CD14-positive monocyte (primary cell): ENCODE data around the gene UPP1. TPM values are rescaled to one million over a fixed set of nuclear protein-coding genes. Genes with fewer than 3 reads are reported as not detected.

Experiments
- DNase-seq, 3 donors: peaks; one replicate each; pipeline ENCODE4 v3.0.0-alpha.2; 2011 to 2022
- H2AFZ ChIP-seq: 2 replicates; pipeline ENCODE4 v1.6.0; 2012; ENCODE audit warnings: mild to moderate bottlenecking, low read depth, low read length, inconsistent platforms; ENCODE audit not compliant: insufficient read depth, poor library complexity, severe bottlenecking
- H3K27ac ChIP-seq, 2 donors: 1 replicate in 1 of 2; 2 replicates in 1 of 2; pipeline ENCODE4 v1.5.1; 2012 to 2013; ENCODE audit warnings: low read length in 2 of 2, control low read depth in 1 of 2, inconsistent platforms in 1 of 2, low read depth in 1 of 2, mild to moderate bottlenecking in 1 of 2
- H3K27me3 ChIP-seq, 2 donors: one replicate each; pipeline versions ENCODE4 v1.6.0 to v1.6.1; 2011 to 2013; ENCODE audit warnings: low read length in 2 of 2; ENCODE audit not compliant: control insufficient read depth in 2 of 2, insufficient read depth in 2 of 2
- H3K36me3 ChIP-seq, 2 donors: replicated peaks in 1 of 2; 1 replicate in 1 of 2; 2 replicates in 1 of 2; pipeline versions ENCODE4 v1.5.1 to v1.6.1; 2012 to 2013; ENCODE audit warnings: low read length in 2 of 2, control low read depth in 1 of 2, inconsistent platforms in 1 of 2, mild to moderate bottlenecking in 1 of 2; ENCODE audit not compliant: insufficient read depth in 2 of 2, control insufficient read depth in 1 of 2
- H3K4me1 ChIP-seq, 2 donors: 1 replicate in 1 of 2; 2 replicates in 1 of 2; pipeline versions ENCODE4 v1.5.1 to v1.6.1; 2012 to 2013; ENCODE audit warnings: low read length in 2 of 2, control low read depth in 1 of 2, inconsistent platforms in 1 of 2, mild to moderate bottlenecking in 1 of 2, moderate library complexity in 1 of 2; ENCODE audit not compliant: insufficient read depth in 2 of 2, control insufficient read depth in 1 of 2
- H3K4me2 ChIP-seq: replicated peaks from 2 replicates; pipeline ENCODE3; 2012; ENCODE audit warnings: low read length, moderate library complexity, mild to moderate bottlenecking; ENCODE audit not compliant: poor library complexity, severe bottlenecking; ENCODE audit errors: extremely low read depth
- H3K4me3 ChIP-seq, 3 experiments: fragments of 200-600 bp in 1 of 3; sonication (generic) in 1 of 3; replicated peaks in 1 of 3; 1 replicate in 2 of 3; 2 replicates in 1 of 3; pipeline ENCODE4 v1.5.1; 2011 to 2013; ENCODE audit warnings: low read length in 3 of 3, mild to moderate bottlenecking in 3 of 3, control low read depth in 2 of 3, low read depth in 2 of 3, inconsistent platforms in 1 of 3, moderate library complexity in 1 of 3
- H3K79me2 ChIP-seq: 2 replicates; pipeline ENCODE4 v1.6.0; 2012; ENCODE audit warnings: mild to moderate bottlenecking, control low read depth, inconsistent platforms, low read length, moderate library complexity; ENCODE audit not compliant: insufficient read depth
- H3K9ac ChIP-seq: 2 replicates; pipeline ENCODE4 v1.6.0; 2017; ENCODE audit warnings: low read length, mild to moderate bottlenecking; ENCODE audit not compliant: insufficient read depth, poor library complexity, severe bottlenecking
- H3K9me3 ChIP-seq, 2 donors: replicated peaks in 1 of 2; 1 replicate in 1 of 2; 2 replicates in 1 of 2; pipeline versions ENCODE4 v1.5.1 to v1.6.1; 2012 to 2013; ENCODE audit warnings: low read length in 2 of 2, control low read depth in 1 of 2; ENCODE audit not compliant: control insufficient read depth in 1 of 2, insufficient read depth in 1 of 2
- H4K20me1 ChIP-seq: 2 replicates; pipeline ENCODE4 v1.6.0; 2012; ENCODE audit warnings: mild to moderate bottlenecking, low read length, control low read depth, moderate library complexity; ENCODE audit not compliant: insufficient read depth
- H3K27ac Mint-ChIP-seq, 7 donors: one replicate each; pipeline ENCODE4 v1.8.0; 2020; ENCODE audit warnings: mild to moderate bottlenecking in 7 of 7, mixed read lengths in 7 of 7, moderate library complexity in 6 of 7, inconsistent platforms in 2 of 7
- H3K27me3 Mint-ChIP-seq, 3 donors: one replicate each; pipeline ENCODE4 v1.8.0; 2021 to 2022; ENCODE audit warnings: low read depth in 3 of 3, mild to moderate bottlenecking in 3 of 3, mixed read lengths in 3 of 3, moderate library complexity in 3 of 3, inconsistent platforms in 1 of 3
- H3K36me3 Mint-ChIP-seq, 2 donors: one replicate each; pipeline ENCODE4 v1.8.0; 2020; ENCODE audit warnings: mixed read lengths in 2 of 2, inconsistent platforms in 1 of 2, mild to moderate bottlenecking in 1 of 2
- H3K4me1 Mint-ChIP-seq: one replicate; pipeline ENCODE4 v1.8.0; 2020; ENCODE audit warnings: mild to moderate bottlenecking, mixed read lengths
- H3K4me3 Mint-ChIP-seq, 2 donors: one replicate each; pipeline ENCODE4 v1.8.0; 2020; ENCODE audit warnings: mild to moderate bottlenecking in 2 of 2, mixed read lengths in 2 of 2, moderate library complexity in 1 of 2
- H3K9me3 Mint-ChIP-seq, 7 donors: one replicate each; pipeline ENCODE4 v1.8.0; 2020 to 2022; ENCODE audit warnings: mixed read lengths in 7 of 7, mild to moderate bottlenecking in 6 of 7, moderate library complexity in 6 of 7, inconsistent platforms in 2 of 7
- CTCF ChIP-seq: fragments of 200-600 bp; IDR thresholded peaks from one replicate; pipeline ENCODE4 v1.8.0; 2022; ENCODE audit warnings: antibody characterized with exemption, mild to moderate bottlenecking
- WGBS: methylation state at CpG from one replicate; pipeline ENCODE4 v1.1.5; 2013; ENCODE audit warnings: missing lambda C conversion rate; ENCODE audit not compliant: insufficient coverage; 5-methylcytosine and 5-hydroxymethylcytosine counted together
- intact Hi-C, 2 donors: fragments of 100-400 bp; cut with micrococcal nuclease; formaldehyde crosslinking; loops; one replicate each; pipeline versions ENCODE4 v1.15.0 to v1.15.1; 2023
- polyA plus RNA-seq, 3 donors: library from polyadenylated mRNA; depleted of rRNA in 1 of 3; unstranded in 2 of 3; stranded (reverse) in 1 of 3; fragments of 300-500 nt in 2 of 3; fragments of >200 nt in 1 of 3; fragmentation: Illumina TruSeq in 2 of 3; gene quantifications; 1 replicate in 2 of 3; 2 replicates in 1 of 3; pipeline ENCODE4 v1.2.3, GENCODE V29; 2012 to 2021

Gene UPP1
- polyA plus RNA-seq, 3 donors, result 109 to 212 (median 129) TPM

- no peak overlapping the region for H2AFZ ChIP-seq
- peaks cover 14% of the 10 kb centered on the region for H4K20me1 ChIP-seq
- no peaks in the 10 kb centered on the region for H3K9me3 ChIP-seq
- no peaks in the 10 kb centered on the region for H3K27me3 ChIP-seq
- H3K36me3 ChIP-seq, result peaks cover 0 to 2% of the 10 kb centered on the region in 2 donors
- intact Hi-C loops, result loop anchor here in 1 of 2 donors (5.0 kb wide), 2 partner anchors 48 to 108 kb away; partner anchors contain the start of genes C7orf57 and HUS1
- peak overlapping the region; percentile 69 to 99 for H3K27ac ChIP-seq
- peak overlapping the region; percentile 25 for H3K4me2 ChIP-seq
- peaks cover 18% of the 10 kb centered on the region for H3K79me2 ChIP-seq
- peak overlapping the region; percentile 96 to 100 (median 100) for H3K27ac Mint-ChIP-seq
- peaks cover 13 to 20% of the 10 kb centered on the region in 2 donors for H3K36me3 Mint-ChIP-seq
- peak overlapping the region; percentile 47 for H3K9ac ChIP-seq
- peaks cover 0 to 2% (median 0%) of the 10 kb centered on the region in 3 donors for H3K27me3 Mint-ChIP-seq
- H3K9me3 Mint-ChIP-seq, result peaks cover 0 to 3% (median 0%) of the 10 kb centered on the region in 7 donors
- H3K4me1 Mint-ChIP-seq, result peaks cover 48% of the 10 kb centered on the region
- peak overlapping the region in 1 of 3 experiments; percentile 0 for H3K4me3 ChIP-seq
- H3K4me1 ChIP-seq, result peaks cover 50 to 58% of the 10 kb centered on the region in 2 donors
- DNase-seq, result peak in 2 of 3 donors; percentile 54 to 62
- H3K4me3 Mint-ChIP-seq, result peak overlapping the region; percentile 58 to 71
- TF ChIP-seq CTCF, result no peak
- no CpG with 5 or more reads among the region's 1 CpG for WGBS
These were observed 3.7 kb upstream of the UPP1 start for GRCh38 chr7:48085433-48085791.

- Histone ChIP-seq H4K20me1 (peaks cover 19% of the 10 kb centered on the region), H3K27ac (peak overlapping the region in 1 of 2 donors; percentile 99), H3K9me3 (no peaks in the 10 kb centered on the region), H3K36me3 (peaks cover under 1 to 7% of the 10 kb centered on the region in 2 donors), H3K9ac (peak overlapping the region; percentile 47), H3K27me3 (no peaks in the 10 kb centered on the region), H3K4me3 (peak overlapping the region in 1 of 3 experiments; percentile 0), H3K4me1 (peaks cover 54 to 63% of the 10 kb centered on the region in 2 donors), H2AFZ (no peak overlapping the region), H3K4me2 (no peak overlapping the region), H3K79me2 (peaks cover 24% of the 10 kb centered on the region)
- peaks cover 0 to 5% (median 0%) of the 10 kb centered on the region in 7 donors for H3K9me3 Mint-ChIP-seq
- DNase-seq, result no peak
- H3K27ac Mint-ChIP-seq, result peak overlapping the region; percentile 79 to 100 (median 100)
- intact Hi-C loops, result loop anchor here in 1 of 2 donors (5.0 kb wide), 2 partner anchors 49 to 109 kb away; partner anchors contain the start of genes C7orf57 and HUS1
- H3K36me3 Mint-ChIP-seq, result peaks cover 18 to 26% of the 10 kb centered on the region in 2 donors
- no peak overlapping the region for H3K4me3 Mint-ChIP-seq
- TF ChIP-seq CTCF, result no peak
- H3K27me3 Mint-ChIP-seq, result peaks cover 0 to 2% (median 0%) of the 10 kb centered on the region in 3 donors
- H3K4me1 Mint-ChIP-seq, result peaks cover 54% of the 10 kb centered on the region
- WGBS, result no CpG with 5 or more reads among the region's 1 CpG
These were observed 3.1 kb upstream of the UPP1 start for GRCh38 chr7:48085942-48086341.
